Right hindlimb (tissue), 1 donor: ENCODE results near the gene ZNF26.

Experiments
- DNase-seq: peaks from one replicate; pipeline ENCODE4 v3.0.0-alpha.2; 2018

The ZNF26 gene

DNA sequence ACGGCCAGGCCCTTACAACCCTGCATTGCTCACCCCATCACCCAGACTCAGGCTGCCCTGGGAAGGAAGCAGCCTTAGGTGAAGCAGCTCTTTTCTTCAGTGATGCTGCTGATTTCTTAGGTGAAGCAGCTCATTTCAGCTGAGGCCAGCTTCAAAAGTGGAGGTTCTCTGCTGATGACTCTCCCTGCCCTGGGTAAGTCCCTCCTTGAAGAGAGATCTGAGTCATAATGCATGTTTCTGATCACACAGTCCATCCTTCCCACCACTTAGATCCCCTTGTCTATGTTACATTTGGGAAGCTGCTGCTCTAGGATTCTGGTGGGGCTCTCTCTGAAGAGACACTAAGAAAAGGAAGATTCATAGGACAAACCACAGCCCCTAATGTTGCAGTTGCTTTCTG is 77.4 kb downstream of the ZNF26 start:
- no peak for DNase-seq

DNA sequence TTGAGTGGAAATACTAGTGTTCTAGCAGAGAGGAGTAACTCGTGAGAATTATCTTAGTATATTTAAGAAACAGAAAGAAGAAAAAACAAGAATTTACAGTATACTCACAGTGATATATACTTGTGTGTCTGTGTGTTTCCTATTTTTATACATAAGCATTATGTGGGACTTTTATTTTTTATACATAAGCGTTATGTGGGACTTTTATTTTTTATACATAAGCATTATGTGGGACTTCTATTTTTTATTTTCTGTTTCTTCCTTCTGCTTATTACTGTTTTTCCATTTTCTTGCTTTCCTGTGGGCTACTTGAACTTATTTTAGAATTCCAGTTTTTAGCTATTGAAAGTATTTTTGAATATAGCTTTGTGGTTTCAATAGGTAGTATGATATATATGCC is 87.7 kb downstream of the ZNF26 start:
- DNase-seq, result no peak
